ENCODE results near the gene E2F7. TPM values are rescaled to one million over a fixed set of nuclear protein-coding genes. Genes with fewer than 3 reads are reported as not detected.

E2F7 gene
- polyA plus RNA-seq, 4 donors = 0.67 to 3.8 (median 1.4) TPM; not detected in 1

DNA sequence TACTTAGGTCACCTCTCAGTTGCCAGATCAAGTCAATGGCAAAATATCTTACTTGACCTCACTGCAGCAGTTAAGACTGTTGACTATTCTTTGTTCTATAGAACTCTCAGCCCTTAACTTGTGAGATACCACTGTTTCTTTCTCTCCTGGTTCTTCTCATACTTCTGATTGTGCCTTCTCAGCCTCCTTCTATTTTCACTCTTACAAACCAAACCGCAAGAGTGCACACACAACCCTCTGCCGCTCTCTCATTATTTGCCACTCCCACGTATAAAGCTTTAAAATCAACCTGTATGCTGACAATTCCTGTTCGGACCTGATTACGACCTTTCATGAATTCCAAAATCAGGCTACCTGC is 4.5 kb downstream of the E2F7 start:
- H3K4me3 ChIP-seq (ENCODE audit: low read depth in 1 of 3, low read length in 3 of 3) = no peak overlapping the region
- H3K27me3 ChIP-seq (ENCODE audit: control insufficient read depth in 3 of 3, insufficient read depth in 3 of 3, low read length in 3 of 3) = no peaks in the 10 kb centered on the region
- no peak overlapping the region for H3K27ac ChIP-seq (ENCODE audit: low read depth in 1 of 3, low read length in 2 of 3)
- peaks cover 0 to 8% (median 0%) of the 10 kb centered on the region in 3 donors for H3K4me1 ChIP-seq (ENCODE audit: control insufficient read depth in 3 of 3, insufficient read depth in 2 of 3, low read depth in 1 of 3, low read length in 2 of 3)
- H3K9me3 ChIP-seq (ENCODE audit: control insufficient read depth in 2 of 2, insufficient read depth in 1 of 2, low read depth in 1 of 2, low read length in 1 of 2) = no peaks in the 10 kb centered on the region
- FAIRE-seq (no peak), DNase-seq (no peak)
- 90 to 93% (median 93%) methylated on average over 5 of the region's 5 CpGs for WGBS, 3 donors
- H3K36me3 ChIP-seq (ENCODE audit: control insufficient read depth in 3 of 3, insufficient read depth in 2 of 3, low read depth in 1 of 3, low read length in 3 of 3) = no peaks in the 10 kb centered on the region

DNA sequence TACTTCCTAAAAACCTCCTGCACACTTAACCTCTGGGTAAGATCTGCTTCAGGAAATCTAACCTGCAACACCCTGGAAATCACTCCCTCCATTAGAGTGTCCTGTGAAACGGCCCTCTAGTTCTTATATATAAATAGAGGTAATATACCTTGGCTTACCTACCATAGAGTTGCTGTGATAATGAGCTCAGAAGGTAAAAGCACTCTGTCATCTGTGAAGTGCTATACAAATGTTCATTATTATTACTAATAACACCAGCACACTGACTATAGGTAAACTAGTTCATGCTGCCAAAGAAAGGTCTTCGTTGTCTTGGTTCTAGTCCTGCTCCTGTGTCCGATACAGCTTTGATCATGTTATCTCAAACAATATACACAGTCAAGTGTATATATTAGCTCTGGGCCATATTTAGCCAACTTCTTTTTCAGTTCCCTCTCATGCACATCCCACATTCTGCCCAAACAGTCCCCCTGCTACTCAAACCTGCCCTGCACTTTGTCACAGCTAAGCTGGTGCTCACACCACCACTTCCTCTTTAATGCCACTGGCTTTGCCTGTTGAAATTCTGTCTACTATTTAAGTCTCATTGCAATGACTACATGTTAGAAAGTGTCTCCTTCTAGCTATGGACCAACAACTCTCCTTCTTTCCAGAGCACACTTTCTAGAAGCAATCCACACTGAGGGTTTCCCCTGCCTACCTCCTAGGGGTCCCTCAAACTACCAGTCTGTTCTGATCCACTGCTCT is 5.1 kb downstream of the E2F7 start:
- no peak overlapping the region for H3K4me3 ChIP-seq (ENCODE audit: low read depth in 1 of 3, low read length in 3 of 3)
- FAIRE-seq = no peak

DNA sequence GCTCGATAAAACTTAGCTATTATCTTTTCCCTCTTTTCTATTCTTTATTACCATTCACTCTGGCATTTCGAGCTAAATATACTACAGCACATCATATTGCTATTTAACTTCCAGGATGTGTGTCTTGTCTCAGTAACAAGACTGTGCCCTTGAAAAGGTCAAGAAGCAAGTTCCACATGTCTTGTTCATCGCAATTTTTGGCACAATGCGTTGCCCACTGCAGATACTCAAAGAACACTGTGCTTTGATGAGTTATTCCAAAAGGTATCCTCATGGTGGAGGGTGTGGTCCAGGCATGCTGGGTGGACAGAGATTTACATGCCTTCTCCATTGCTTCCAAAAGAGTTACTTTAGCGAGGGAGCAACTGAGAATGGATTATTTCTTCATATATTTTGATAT is 6.6 kb downstream of the E2F7 start:
- no peaks in the 10 kb centered on the region for H3K27me3 ChIP-seq (ENCODE audit: control insufficient read depth in 3 of 3, insufficient read depth in 3 of 3, low read length in 3 of 3)
- no peak for FAIRE-seq
- 92 to 95% (median 95%) methylated on average over 5 of the region's 5 CpGs for WGBS, 3 donors

More for the DNA sequence above, 5.1 kb downstream of the E2F7 start:
- Histone ChIP-seq H3K36me3 (ENCODE audit: control insufficient read depth in 3 of 3, insufficient read depth in 2 of 3, low read depth in 1 of 3, low read length in 3 of 3) (no peaks in the 10 kb centered on the region), H3K4me1 (ENCODE audit: control insufficient read depth in 3 of 3, insufficient read depth in 2 of 3, low read depth in 1 of 3, low read length in 2 of 3) (peaks cover 0 to 8% (median 0%) of the 10 kb centered on the region in 3 donors), H3K9me3 (ENCODE audit: control insufficient read depth in 2 of 2, insufficient read depth in 1 of 2, low read depth in 1 of 2, low read length in 1 of 2) (no peaks in the 10 kb centered on the region), H3K27me3 (ENCODE audit: control insufficient read depth in 3 of 3, insufficient read depth in 3 of 3, low read length in 3 of 3) (no peaks in the 10 kb centered on the region), H3K27ac (ENCODE audit: low read depth in 1 of 3, low read length in 2 of 3) (no peak overlapping the region)
- 78 to 83% (median 78%) methylated on average over 3 of the region's 3 CpGs for WGBS, 3 donors
- no peak for DNase-seq

DNA sequence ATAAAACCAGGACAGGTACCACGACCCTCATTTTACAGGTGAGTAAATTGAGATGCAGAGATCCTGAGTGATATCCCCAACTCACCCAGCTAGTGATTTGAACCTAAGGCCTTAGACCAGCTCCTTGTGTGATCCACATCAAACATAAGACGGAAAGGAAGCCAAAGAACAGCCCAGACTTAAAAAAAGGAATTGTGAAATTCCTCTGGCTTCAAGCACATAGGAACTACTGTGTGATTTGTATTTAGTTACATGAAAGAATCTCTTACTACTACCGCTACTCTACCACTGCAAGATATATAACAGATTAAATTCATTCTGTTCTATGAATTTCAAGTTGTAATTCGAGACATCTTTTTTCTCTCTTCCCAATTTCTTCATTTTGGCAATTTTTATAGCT is 10.5 kb downstream of the E2F7 start:
- Histone ChIP-seq H3K9me3 (ENCODE audit: control insufficient read depth in 2 of 2, insufficient read depth in 1 of 2, low read depth in 1 of 2, low read length in 1 of 2) (no peaks in the 10 kb centered on the region), H3K4me1 (ENCODE audit: control insufficient read depth in 3 of 3, insufficient read depth in 2 of 3, low read depth in 1 of 3, low read length in 2 of 3) (no peaks in the 10 kb centered on the region), H3K27me3 (ENCODE audit: control insufficient read depth in 3 of 3, insufficient read depth in 3 of 3, low read length in 3 of 3) (no peaks in the 10 kb centered on the region), H3K36me3 (ENCODE audit: control insufficient read depth in 3 of 3, insufficient read depth in 2 of 3, low read depth in 1 of 3, low read length in 3 of 3) (no peaks in the 10 kb centered on the region), H3K27ac (ENCODE audit: low read depth in 1 of 3, low read length in 2 of 3) (no peak overlapping the region), H3K4me3 (ENCODE audit: low read depth in 1 of 3, low read length in 3 of 3) (no peak overlapping the region)
- no peak for FAIRE-seq
- DNase-seq = no peak
- WGBS, 3 donors = 88 to 94% (median 90%) methylated on average over 4 of the region's 4 CpGs

More for the DNA sequence above, 6.6 kb downstream of the E2F7 start:
- Histone ChIP-seq H3K4me1 (ENCODE audit: control insufficient read depth in 3 of 3, insufficient read depth in 2 of 3, low read depth in 1 of 3, low read length in 2 of 3) (peaks cover 0 to 3% (median 0%) of the 10 kb centered on the region in 3 donors), H3K36me3 (ENCODE audit: control insufficient read depth in 3 of 3, insufficient read depth in 2 of 3, low read depth in 1 of 3, low read length in 3 of 3) (no peaks in the 10 kb centered on the region), H3K4me3 (ENCODE audit: low read depth in 1 of 3, low read length in 3 of 3) (no peak overlapping the region), H3K27ac (ENCODE audit: low read depth in 1 of 3, low read length in 2 of 3) (no peak overlapping the region), H3K9me3 (ENCODE audit: control insufficient read depth in 2 of 2, insufficient read depth in 1 of 2, low read depth in 1 of 2, low read length in 1 of 2) (no peaks in the 10 kb centered on the region)
- no peak for DNase-seq

DNA sequence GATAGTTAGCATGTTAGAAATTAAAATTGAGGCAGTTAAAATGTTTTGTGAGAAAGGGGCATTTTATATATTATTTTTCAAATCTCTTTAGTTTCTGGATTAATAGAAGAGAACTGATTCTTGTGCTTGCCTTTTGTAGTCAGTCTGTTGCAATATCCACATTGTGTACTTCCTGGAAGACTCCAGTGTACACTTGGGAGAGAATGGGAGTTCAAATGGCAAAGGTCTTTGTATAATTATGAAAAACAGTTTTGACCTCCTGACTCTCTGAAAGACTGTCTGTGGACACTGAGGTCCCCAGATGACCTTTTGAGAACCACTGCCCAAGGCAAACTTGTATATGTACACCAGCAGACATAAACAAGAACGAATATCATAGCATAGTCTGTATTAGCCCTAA is 12.1 kb downstream of the E2F7 start:
- H3K27me3 ChIP-seq (ENCODE audit: control insufficient read depth in 3 of 3, insufficient read depth in 3 of 3, low read length in 3 of 3) = no peaks in the 10 kb centered on the region
- no peak for FAIRE-seq
- H3K36me3 ChIP-seq (ENCODE audit: control insufficient read depth in 3 of 3, insufficient read depth in 2 of 3, low read depth in 1 of 3, low read length in 3 of 3) = no peaks in the 10 kb centered on the region
- 50 to 83% (median 83%) methylated on average over 1 of the region's 1 CpG for WGBS, 3 donors
- H3K9me3 ChIP-seq (ENCODE audit: control insufficient read depth in 2 of 2, insufficient read depth in 1 of 2, low read depth in 1 of 2, low read length in 1 of 2) = no peaks in the 10 kb centered on the region
- H3K27ac ChIP-seq (ENCODE audit: low read depth in 1 of 3, low read length in 2 of 3) = no peak overlapping the region
- no peak for DNase-seq
- H3K4me3 ChIP-seq (ENCODE audit: low read depth in 1 of 3, low read length in 3 of 3) = no peak overlapping the region
- no peaks in the 10 kb centered on the region for H3K4me1 ChIP-seq (ENCODE audit: control insufficient read depth in 3 of 3, insufficient read depth in 2 of 3, low read depth in 1 of 3, low read length in 2 of 3)

DNA sequence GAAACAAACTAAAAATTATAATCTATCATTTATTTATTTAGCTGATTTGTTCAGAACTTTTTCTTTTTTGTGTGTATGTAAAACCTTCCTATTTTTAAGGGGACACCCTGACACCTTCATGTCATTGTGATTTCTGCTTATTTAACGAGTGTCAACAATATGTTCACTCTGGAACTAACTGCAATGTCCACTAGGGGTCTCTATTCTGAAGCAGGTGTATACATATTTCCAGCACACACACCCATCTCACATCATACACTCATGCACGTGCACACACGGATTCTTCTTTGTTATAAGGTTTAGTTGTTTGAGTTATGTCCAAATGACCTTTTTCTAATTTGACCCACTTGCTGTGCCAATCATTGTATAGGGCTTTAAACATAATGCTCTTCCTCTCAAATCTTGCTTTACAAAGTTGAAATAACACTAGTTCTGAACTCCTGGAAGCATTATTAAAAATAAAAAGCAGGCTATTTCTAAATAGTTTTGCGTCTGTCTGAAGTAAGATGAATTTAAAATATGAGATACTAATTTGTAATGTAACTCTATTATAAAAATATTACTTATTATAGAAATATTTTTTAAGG is 15.5 kb downstream of the E2F7 start:
- H3K27me3 ChIP-seq (ENCODE audit: control insufficient read depth in 3 of 3, insufficient read depth in 3 of 3, low read length in 3 of 3) = no peaks in the 10 kb centered on the region
- FAIRE-seq (peak; percentile 39), DNase-seq (peak; percentile 73 to 74)
- no peak overlapping the region for H3K27ac ChIP-seq (ENCODE audit: low read depth in 1 of 3, low read length in 2 of 3)
- WGBS, 3 donors = 26 to 33% (median 28%) methylated on average over 4 of the region's 4 CpGs
- H3K4me3 ChIP-seq (ENCODE audit: low read depth in 1 of 3, low read length in 3 of 3) = no peak overlapping the region
- H3K4me1 ChIP-seq (ENCODE audit: control insufficient read depth in 3 of 3, insufficient read depth in 2 of 3, low read depth in 1 of 3, low read length in 2 of 3) = no peaks in the 10 kb centered on the region
- peaks cover 0 to 2% (median 0%) of the 10 kb centered on the region in 3 donors for H3K36me3 ChIP-seq (ENCODE audit: control insufficient read depth in 3 of 3, insufficient read depth in 2 of 3, low read depth in 1 of 3, low read length in 3 of 3)
- no peaks in the 10 kb centered on the region for H3K9me3 ChIP-seq (ENCODE audit: control insufficient read depth in 2 of 2, insufficient read depth in 1 of 2, low read depth in 1 of 2, low read length in 1 of 2)

DNA sequence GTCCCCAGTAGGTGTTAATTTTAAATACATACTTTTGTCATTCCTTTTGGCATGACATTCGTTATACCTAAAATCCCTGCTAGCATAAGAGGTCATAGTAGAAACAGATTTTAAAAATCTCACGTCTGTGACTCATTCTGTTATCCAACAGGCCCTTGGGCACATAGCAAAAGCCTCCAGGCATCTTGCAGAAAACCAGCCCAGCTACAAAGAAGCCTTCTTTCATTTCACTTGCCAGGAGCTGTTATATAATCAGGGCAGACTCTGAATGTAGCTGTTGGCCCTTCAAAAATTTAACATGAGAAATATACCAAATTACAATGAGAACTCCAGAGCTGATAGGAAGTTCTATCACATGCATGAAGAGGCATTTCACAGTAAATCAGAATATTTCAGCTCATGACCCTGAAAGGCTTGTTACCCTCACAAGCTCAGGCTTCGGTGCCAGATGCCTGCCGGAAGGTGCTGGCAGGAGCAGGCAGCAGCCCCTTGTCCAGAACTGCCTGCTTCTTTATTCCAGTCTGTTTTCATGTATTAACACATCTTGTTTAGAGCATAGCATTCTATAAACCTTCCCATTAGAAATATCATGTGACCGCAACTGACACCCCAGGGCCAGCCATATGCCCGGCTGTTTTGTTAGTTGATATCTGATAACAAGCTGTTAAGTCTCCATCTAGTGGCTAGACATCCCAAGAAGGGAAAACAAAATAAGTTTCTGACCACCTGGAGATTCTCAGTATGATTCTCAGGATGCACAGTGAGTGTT is 17.8 kb downstream of the E2F7 start:
- no peak for FAIRE-seq

DNA sequence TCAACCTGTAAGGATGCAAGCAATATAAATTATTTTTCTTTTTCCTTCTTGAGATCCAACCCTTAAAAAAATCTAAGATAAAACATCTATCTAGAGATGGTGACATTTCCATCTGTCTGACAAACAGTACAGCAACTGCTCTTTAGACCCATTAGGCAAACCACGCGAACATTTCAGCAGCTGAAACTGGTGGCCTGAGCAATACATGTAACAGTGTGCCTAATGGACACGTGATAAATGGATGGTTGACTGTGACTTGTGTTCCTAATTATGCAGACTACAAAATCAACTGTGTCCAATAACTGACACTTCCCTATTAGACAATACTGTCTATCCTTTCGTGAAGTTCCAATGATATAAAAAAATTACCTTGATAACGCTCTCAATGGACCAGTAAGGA is 18.9 kb downstream of the E2F7 start:
- FAIRE-seq = no peak
- peaks cover 0 to 2% (median 0%) of the 10 kb centered on the region in 3 donors for H3K36me3 ChIP-seq (ENCODE audit: control insufficient read depth in 3 of 3, insufficient read depth in 2 of 3, low read depth in 1 of 3, low read length in 3 of 3)
- 96 to 98% (median 97%) methylated on average over 5 of the region's 5 CpGs for WGBS, 3 donors
- no peak overlapping the region for H3K4me3 ChIP-seq (ENCODE audit: low read depth in 1 of 3, low read length in 3 of 3)
- H3K27me3 ChIP-seq (ENCODE audit: control insufficient read depth in 3 of 3, insufficient read depth in 3 of 3, low read length in 3 of 3) = no peaks in the 10 kb centered on the region
- no peaks in the 10 kb centered on the region for H3K9me3 ChIP-seq (ENCODE audit: control insufficient read depth in 2 of 2, insufficient read depth in 1 of 2, low read depth in 1 of 2, low read length in 1 of 2)
- H3K27ac ChIP-seq (ENCODE audit: low read depth in 1 of 3, low read length in 2 of 3) = no peak overlapping the region
- H3K4me1 ChIP-seq (ENCODE audit: control insufficient read depth in 3 of 3, insufficient read depth in 2 of 3, low read depth in 1 of 3, low read length in 2 of 3) = no peaks in the 10 kb centered on the region
- no peak for DNase-seq

More for the DNA sequence above, 17.8 kb downstream of the E2F7 start:
- Histone ChIP-seq H3K4me1 (ENCODE audit: control insufficient read depth in 3 of 3, insufficient read depth in 2 of 3, low read depth in 1 of 3, low read length in 2 of 3) (no peaks in the 10 kb centered on the region), H3K27me3 (ENCODE audit: control insufficient read depth in 3 of 3, insufficient read depth in 3 of 3, low read length in 3 of 3) (no peaks in the 10 kb centered on the region), H3K9me3 (ENCODE audit: control insufficient read depth in 2 of 2, insufficient read depth in 1 of 2, low read depth in 1 of 2, low read length in 1 of 2) (no peaks in the 10 kb centered on the region), H3K4me3 (ENCODE audit: low read depth in 1 of 3, low read length in 3 of 3) (no peak overlapping the region), H3K36me3 (ENCODE audit: control insufficient read depth in 3 of 3, insufficient read depth in 2 of 3, low read depth in 1 of 3, low read length in 3 of 3) (peaks cover 0 to 2% (median 0%) of the 10 kb centered on the region in 3 donors), H3K27ac (ENCODE audit: low read depth in 1 of 3, low read length in 2 of 3) (no peak overlapping the region)
- 86 to 92% (median 90%) methylated on average over 6 of the region's 6 CpGs for WGBS, 3 donors
- no peak for DNase-seq
